HG03103 (cell line): Measurements from ENCODE around the gene ANKRD29.
"Not testable (repeated sequence)": the region's sequence is repeated elsewhere in the genome, so short reads cannot be mapped to it uniquely, and the experiment has no call there.

Experiments used
- ATAC-seq: cut with Tn5 transposase; IDR thresholded peaks from one replicate; pipeline ENCODE4 v1.9.1; 2021; ENCODE audit warnings: low read depth; ENCODE audit not compliant: unreplicated experiment

Gene ANKRD29

DNA sequence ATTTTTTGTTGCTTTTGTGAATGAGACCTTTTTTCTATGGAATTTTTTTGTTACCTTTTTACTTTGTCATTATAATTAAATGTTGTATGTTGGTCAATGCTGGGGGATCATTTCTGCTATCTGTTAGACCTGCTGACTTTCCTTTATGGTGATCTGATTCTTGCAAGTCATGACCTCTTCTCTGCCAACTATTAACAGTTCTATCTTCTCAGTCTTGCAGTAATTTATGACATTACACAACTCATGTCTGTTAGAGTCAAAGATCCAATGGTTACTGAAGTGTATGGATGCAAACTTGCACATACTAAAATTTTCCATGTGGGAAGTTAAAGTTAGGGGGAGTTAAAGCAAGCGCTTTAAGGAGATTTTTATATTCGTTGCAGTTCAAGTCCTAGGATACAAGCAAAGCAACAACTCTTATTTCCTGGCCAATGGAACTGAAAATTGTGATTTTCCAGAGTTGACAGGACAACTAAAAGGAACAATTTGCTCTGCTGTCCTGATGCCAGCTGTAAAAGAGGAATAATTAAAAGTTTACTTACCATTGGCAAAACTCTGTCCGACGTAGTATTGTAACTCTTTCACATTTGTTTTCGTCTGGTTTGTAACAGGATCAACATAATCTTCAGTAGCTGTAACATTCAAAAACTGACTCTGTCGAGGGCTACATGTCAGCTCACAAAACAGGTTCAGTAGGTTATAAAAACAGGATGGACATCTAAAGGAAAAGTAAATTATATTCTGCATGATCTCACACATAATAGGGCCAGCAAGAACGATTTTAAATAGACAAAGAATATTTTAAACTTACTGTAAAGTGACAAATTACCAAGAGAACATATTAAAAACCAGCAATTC is 94.2 kb downstream of the ANKRD29 start:
- no peak for ATAC-seq

DNA sequence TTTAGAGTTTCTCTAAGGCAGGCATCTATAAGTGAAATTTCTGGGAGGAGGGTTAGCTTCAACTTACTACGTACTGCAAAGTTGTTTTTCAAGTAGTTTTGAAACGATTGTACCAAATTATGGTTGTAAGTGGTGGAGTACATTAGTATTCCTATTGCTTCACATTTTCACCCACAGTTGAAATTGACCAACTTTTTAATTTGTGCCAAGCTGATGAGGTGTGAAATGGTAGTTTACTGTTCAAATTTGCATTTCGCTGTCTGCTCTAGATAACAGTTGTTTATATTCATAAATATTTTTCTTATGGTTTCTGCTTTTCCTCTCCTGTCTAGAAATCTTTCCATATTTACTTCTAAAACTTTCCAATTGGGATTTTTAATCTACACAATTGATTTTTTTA is 95.0 kb downstream of the ANKRD29 start:
- no peak for ATAC-seq

DNA sequence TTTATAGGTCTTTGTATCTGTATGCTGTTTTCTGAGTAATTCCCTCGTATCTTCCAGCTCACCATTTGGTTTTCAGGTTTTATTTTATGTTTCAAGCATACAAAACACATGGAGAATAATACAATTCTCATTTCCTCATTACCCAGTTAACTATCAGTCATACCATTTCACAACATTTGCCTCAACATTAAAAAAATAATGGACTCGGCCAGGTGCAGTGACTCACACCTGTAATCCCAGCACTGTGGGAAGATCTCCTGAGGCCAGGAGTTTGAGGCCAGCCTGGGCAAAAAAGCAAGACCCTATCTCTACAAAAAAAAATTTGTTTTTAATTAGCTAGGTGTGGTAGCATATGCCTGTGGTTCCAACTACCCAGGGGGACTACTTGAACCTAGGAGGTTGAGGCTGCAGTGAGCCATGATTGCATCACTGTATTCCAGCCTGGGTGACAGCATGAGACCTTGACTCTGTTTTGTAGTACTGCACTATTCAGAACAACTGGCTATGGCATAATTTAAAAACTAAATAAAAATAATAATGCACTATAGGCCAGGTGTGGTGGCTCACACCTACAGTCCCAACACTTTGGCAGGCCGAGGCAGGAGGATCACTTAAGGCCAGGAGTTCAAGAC is 96.7 kb downstream of the ANKRD29 start:
- ATAC-seq: no peak

DNA sequence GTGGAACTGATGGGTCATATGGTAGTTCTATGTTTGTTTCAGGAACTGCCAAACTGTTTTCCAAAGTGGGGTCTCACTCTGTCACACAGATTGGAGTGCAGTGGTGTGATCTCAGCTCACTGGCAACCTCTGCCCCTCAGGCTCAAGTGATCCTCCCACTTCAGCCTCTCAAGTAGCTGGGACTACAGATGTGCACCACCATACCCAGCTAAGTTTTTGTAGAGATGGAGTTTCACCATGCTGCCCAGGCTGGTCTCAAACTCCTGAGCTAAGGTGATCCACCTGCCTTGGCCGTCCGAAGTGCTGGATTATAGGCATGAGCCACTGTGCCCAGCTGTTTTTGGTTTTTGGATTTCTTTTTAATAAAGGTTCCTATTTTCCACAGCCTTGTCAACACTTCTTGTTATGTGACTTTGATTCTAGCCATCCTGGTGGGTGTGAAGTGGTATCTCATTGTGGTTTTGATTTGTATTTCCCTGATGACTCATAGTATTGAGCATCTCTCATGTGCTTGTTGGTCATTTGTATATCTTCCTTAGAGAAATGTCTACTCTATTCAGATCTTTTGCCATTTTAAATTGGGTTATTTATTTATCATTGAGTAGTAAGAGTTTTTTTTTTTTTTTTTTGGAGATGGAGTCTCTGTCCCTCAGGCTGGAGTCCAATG is 99.2 kb downstream of the ANKRD29 start:
- no peak for ATAC-seq

DNA sequence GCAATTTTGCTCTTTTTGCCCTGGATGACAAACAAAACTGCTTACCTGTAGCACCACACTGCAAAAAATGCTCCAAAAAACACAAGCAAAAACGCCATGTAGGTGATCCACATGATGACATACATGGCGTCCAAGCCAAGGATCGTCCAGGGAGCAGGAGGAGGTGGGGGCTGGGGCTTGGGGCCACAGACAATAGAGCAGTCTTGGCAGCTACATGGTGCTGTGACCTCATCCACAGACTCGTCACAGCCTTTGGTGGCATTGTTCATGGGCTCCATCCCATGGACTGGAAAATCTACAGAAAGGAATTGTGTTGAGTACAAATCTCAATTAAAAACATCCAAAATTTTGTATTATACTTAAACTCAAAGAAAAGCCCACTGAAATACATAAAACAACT is 102.5 kb downstream of the ANKRD29 start:
- ATAC-seq: no peak

DNA sequence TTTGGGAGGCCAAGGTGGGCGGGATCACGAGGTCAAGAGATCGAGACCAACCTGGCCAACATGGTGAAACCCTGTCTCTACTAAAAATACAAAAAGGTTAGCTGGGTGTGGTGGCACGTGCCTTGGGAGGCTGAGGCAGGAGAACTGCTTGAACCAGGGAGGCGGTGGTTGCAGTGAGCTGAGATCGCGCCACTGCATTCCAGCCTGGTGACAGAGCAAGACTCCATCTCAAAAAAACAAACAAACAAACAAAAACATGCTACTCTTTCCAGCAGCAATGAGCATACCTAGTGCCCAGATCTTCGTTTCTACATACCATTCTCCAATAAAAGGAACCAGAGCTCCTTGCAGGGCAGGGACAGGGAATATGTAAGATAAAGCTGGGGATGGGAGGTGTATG is 105.2 kb downstream of the ANKRD29 start:
- ATAC-seq: not testable (repeated sequence)

DNA sequence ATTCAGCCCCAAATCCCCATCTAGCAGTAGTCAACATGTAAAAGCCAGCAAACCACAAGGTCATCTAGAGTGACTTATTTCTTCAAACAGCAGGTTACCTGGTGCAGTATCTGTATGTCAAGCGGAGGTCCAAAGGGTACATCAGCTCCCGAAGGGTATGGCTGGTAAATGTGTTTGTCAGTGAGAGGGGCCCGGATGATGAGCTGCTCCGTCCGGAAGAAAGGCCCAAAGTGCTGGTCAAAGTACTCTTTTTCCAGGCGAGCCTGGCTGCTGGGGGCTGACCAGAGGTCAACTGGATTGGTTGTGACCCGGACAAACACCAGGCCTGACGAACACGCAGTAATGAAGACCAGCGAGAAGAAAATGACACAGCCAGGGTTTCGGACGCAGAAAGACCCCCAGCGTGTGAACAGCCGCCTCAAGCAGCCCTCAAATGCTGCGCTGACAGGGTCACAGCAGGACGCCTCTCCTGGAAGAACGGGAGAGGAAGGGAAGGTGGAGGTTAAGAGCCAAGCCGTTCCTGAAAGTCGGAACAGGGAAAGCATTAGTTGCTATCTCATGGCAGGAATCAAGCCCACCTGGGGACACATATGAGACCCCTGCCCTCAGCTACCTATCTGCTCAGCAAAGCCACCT is 106.4 kb downstream of the ANKRD29 start:
- ATAC-seq: no peak

DNA sequence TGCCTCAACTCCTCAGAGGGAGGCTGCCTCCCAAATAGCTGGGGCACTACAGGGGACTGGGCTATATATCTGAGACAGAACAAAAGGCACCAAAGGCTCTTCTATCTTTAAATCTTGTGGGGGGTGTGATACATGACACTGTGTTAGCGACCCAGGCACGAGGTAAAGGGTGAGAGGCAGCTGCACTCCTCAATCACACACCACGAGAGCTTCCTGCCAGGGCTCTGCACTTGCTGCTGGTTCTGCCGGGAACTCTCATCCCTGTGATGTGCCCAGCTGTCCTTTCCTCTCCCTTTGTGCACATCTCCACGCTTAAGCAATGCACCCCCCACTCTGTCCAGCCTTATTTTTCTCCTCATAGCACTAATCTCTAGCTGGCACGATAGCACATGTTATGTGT is 108.8 kb downstream of the ANKRD29 start:
- ATAC-seq: no peak

DNA sequence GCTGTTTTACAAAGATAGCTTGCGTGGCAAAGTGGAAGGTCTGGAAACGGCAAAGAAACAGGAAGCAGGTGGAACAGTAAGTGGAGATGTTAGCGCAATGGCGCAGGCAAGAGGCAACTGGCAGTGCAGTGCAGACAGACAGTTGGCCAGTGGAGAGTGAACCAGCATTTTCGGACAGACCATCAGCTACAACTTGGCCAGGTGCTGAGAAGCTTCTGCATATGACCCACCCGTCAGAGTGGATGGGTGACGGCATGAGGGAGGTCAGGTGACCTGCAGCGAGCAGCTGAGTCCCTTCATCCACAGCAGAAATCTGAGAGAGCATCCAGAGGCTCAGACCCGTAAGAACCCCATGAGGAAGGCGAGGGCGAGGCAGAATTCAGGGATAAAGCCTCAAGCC is 110.2 kb downstream of the ANKRD29 start:
- no peak for ATAC-seq

DNA sequence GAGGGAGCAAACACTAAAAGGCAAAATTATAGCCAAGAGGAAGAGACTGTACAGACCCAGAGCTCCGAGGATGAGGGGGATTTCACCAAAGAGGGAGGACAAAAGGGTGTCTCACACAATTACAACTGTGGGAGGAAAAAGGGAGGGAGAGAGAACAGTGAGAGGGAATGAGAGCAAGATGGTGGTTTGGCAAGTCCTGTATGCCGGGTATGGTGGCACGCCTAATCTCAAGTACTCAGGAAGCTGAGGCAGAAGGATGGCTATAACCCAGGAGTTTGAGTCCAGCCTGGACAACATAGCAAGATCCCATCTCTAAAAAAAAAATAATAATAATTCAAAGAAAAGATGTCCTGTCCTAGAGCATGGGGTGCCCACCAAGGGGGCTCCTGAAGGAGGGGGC is 110.7 kb downstream of the ANKRD29 start:
- no peak for ATAC-seq

DNA sequence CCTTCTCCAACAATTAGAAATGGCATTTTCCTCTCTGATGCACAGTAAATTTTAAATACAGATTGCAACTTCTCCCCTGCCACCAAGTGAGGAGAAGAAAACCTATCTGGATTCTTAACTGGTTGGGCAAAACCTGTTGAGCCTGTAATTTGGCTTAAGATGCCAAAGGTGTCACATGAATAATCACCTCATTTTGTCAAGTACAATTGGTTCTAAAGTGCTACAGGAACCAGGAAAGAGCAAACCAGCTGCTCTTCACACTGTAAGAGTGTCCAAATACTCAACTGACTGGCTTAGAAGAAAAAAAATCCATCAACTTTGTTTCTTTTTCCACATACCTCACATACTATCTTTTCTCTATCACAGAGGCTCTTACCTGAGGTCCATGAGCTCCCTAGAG is 111.8 kb downstream of the ANKRD29 start:
- no peak for ATAC-seq
